H1 (cell line): Measurements from ENCODE around the gene DLAT. TPM values are rescaled to one million over a fixed set of nuclear protein-coding genes. Genes with fewer than 3 reads are reported as not detected.

Experiments used
- CTCF ChIA-PET: fragments of 300-600 bp; sonication (Branson Sonifier 250); formaldehyde crosslinking; loops from one replicate; lab custom pipeline; 2021; ENCODE audit not compliant: partially characterized antibody; lab: Charles Lee
- POLR2A ChIA-PET: fragments of 300-600 bp; sonication (Branson Sonifier 250); formaldehyde crosslinking; loops from one replicate; lab custom pipeline; 2021; ENCODE audit warnings: inconsistent platforms; ENCODE audit not compliant: partially characterized antibody; lab: Charles Lee
- DNase-seq, 2 experiments: peaks; one replicate each; pipeline versions ENCODE4 v3.0.0 to v3.0.0-alpha.2; 2010 to 2022; ENCODE audit warnings: low spot score in 2 of 2, low read depth in 1 of 2, mixed read lengths in 1 of 2
- FAIRE-seq: peaks from 2 replicates; lab custom pipeline; 2011; peaks lifted over from hg19 to GRCh38; lab: Jason Lieb, UNC
- H2AFZ ChIP-seq: 2 replicates; pipeline ENCODE4 v1.8.1; 2012; ENCODE audit warnings: low read length, inconsistent platforms
- H2AK5ac ChIP-seq: 2 replicates; pipeline ENCODE4 v1.6.1; 2013; ENCODE audit warnings: low read depth, low read length
- H2BK120ac ChIP-seq: replicated peaks from 2 replicates; pipeline ENCODE3; 2013; ENCODE audit warnings: low read depth, low read length, inconsistent platforms
- H2BK12ac ChIP-seq: 2 replicates; pipeline ENCODE4 v1.6.1; 2013; ENCODE audit warnings: low read depth, low read length
- H2BK15ac ChIP-seq: 2 replicates; pipeline ENCODE4 v1.6.1; 2013; ENCODE audit warnings: low read length
- H2BK20ac ChIP-seq: 2 replicates; pipeline ENCODE4 v1.6.1; 2013; ENCODE audit warnings: low read length
- H2BK5ac ChIP-seq: 2 replicates; pipeline ENCODE4 v1.6.1; 2013; ENCODE audit warnings: low read depth, low read length
- H3K14ac ChIP-seq: 2 replicates; pipeline ENCODE4 v1.6.1; 2013; ENCODE audit warnings: inconsistent platforms; ENCODE audit not compliant: insufficient read length
- H3K18ac ChIP-seq: 2 replicates; pipeline ENCODE4 v1.6.1; 2013; ENCODE audit warnings: low read length; ENCODE audit errors: extremely low read depth
- H3K23ac ChIP-seq: 2 replicates; pipeline ENCODE4 v1.6.1; 2013; ENCODE audit warnings: inconsistent platforms; ENCODE audit not compliant: insufficient read length
- H3K23me2 ChIP-seq: 2 replicates; pipeline ENCODE4 v1.6.1; 2013; ENCODE audit warnings: low read depth, low read length
- H3K27ac ChIP-seq: 2 replicates; pipeline ENCODE4 v1.6.1; 2011; ENCODE audit warnings: low read depth, low read length, inconsistent platforms
- H3K27me3 ChIP-seq, 4 experiments: replicated peaks in 1 of 4; 1 replicate in 1 of 4; 2 replicates in 3 of 4; pipeline versions ENCODE4 v1.6.1 to v1.8.1; 2011 to 2013; ENCODE audit warnings: low read length in 3 of 4, mild to moderate bottlenecking in 3 of 4, inconsistent platforms in 2 of 4, mixed read lengths in 2 of 4, moderate library complexity in 1 of 4; ENCODE audit not compliant: control insufficient read depth in 3 of 4, insufficient read depth in 3 of 4; ENCODE audit errors: extremely low read depth in 1 of 4
- H3K36me3 ChIP-seq, 4 experiments: 2 replicates each; pipeline versions ENCODE4 v1.6.1 to v1.8.1; 2011 to 2013; ENCODE audit warnings: mild to moderate bottlenecking in 4 of 4, low read length in 3 of 4, moderate library complexity in 2 of 4, control low read depth in 1 of 4, inconsistent platforms in 1 of 4; ENCODE audit not compliant: insufficient read depth in 4 of 4, control insufficient read depth in 2 of 4
- H3K4ac ChIP-seq: replicated peaks from 2 replicates; pipeline ENCODE3; 2013; ENCODE audit warnings: low read length, low read depth, mixed read lengths, inconsistent platforms; ENCODE audit not compliant: insufficient read length
- H3K4me1 ChIP-seq, 4 experiments: replicated peaks in 1 of 4; 1 replicate in 1 of 4; 2 replicates in 3 of 4; pipeline versions ENCODE4 v1.6.1 to v1.8.1; 2011 to 2013; ENCODE audit warnings: low read length in 3 of 4, inconsistent platforms in 2 of 4, mixed read lengths in 1 of 4; ENCODE audit not compliant: insufficient read depth in 4 of 4, control insufficient read depth in 3 of 4
- H3K4me2 ChIP-seq, 2 experiments: 2 replicates each; pipeline versions ENCODE4 v1.6.1 to v1.8.1; 2011 to 2013; ENCODE audit warnings: low read depth in 2 of 2, low read length in 2 of 2, control low read depth in 1 of 2, inconsistent platforms in 1 of 2, mild to moderate bottlenecking in 1 of 2; ENCODE audit not compliant: insufficient read depth in 1 of 2
- H3K4me3 ChIP-seq, 4 experiments: fragments of 200-600, 300-600 bp in 1 of 4; sonication (generic), shearing (Covaris generic), sonication (Bioruptor Twin) in 1 of 4; 2 replicates each; pipeline versions ENCODE4 v1.5.1 to v1.8.1; 2011 to 2016; ENCODE audit warnings: low read length in 4 of 4, low read depth in 3 of 4, control low read depth in 2 of 4, inconsistent platforms in 2 of 4, mild to moderate bottlenecking in 2 of 4, mixed read lengths in 1 of 4, moderate library complexity in 1 of 4; ENCODE audit not compliant: insufficient read depth in 2 of 4; ENCODE audit errors: extremely low read depth in 1 of 4
- H3K56ac ChIP-seq: replicated peaks from 2 replicates; pipeline ENCODE3; 2013; ENCODE audit warnings: low read depth, mild to moderate bottlenecking, mixed read lengths, low read length, inconsistent platforms; ENCODE audit not compliant: insufficient read length
- H3K79me1 ChIP-seq: 2 replicates; pipeline ENCODE4 v1.6.1; 2013; ENCODE audit warnings: low read depth, low read length, control low read depth
- H3K79me2 ChIP-seq, 2 experiments: 2 replicates each; pipeline versions ENCODE4 v1.6.1 to v1.8.1; 2012 to 2013; ENCODE audit warnings: low read length in 2 of 2, mild to moderate bottlenecking in 2 of 2, inconsistent platforms in 1 of 2; ENCODE audit not compliant: insufficient read depth in 2 of 2, control insufficient read depth in 1 of 2
- H3K9ac ChIP-seq, 4 experiments: replicated peaks in 1 of 4; 1 replicate in 1 of 4; 2 replicates in 3 of 4; pipeline versions ENCODE4 v1.6.1 to v1.8.1; 2011 to 2013; ENCODE audit warnings: low read depth in 3 of 4, low read length in 3 of 4, control low read depth in 2 of 4, mild to moderate bottlenecking in 2 of 4, moderate library complexity in 2 of 4, inconsistent platforms in 1 of 4; ENCODE audit errors: extremely low read depth in 1 of 4
- H3K9me3 ChIP-seq, 2 experiments: 2 replicates each; pipeline versions ENCODE4 v1.6.1 to v1.8.1; 2012 to 2013; ENCODE audit warnings: mild to moderate bottlenecking in 2 of 2, moderate library complexity in 2 of 2, control low read depth in 1 of 2, inconsistent platforms in 1 of 2, low read depth in 1 of 2, low read length in 1 of 2, mixed read lengths in 1 of 2; ENCODE audit not compliant: insufficient read depth in 2 of 2
- H4K20me1 ChIP-seq, 2 experiments: replicated peaks in 1 of 2; 2 replicates each; pipeline versions ENCODE3 to v1.8.1; 2011 to 2013; ENCODE audit warnings: inconsistent platforms in 2 of 2, low read length in 2 of 2, mild to moderate bottlenecking in 1 of 2; ENCODE audit not compliant: insufficient read depth in 2 of 2, control insufficient read depth in 1 of 2
- H4K5ac ChIP-seq: 2 replicates; pipeline ENCODE4 v1.6.1; 2013; ENCODE audit warnings: low read length, low read depth, mixed read lengths, inconsistent platforms; ENCODE audit not compliant: insufficient read length
- H4K8ac ChIP-seq: 2 replicates; pipeline ENCODE4 v1.8.0; 2013; ENCODE audit warnings: mild to moderate bottlenecking, moderate library complexity, low read length, inconsistent platforms; ENCODE audit not compliant: insufficient read depth; ENCODE audit errors: extremely low read depth
- H4K91ac ChIP-seq: replicated peaks from 2 replicates; pipeline ENCODE3; 2013; ENCODE audit warnings: low read length, mixed read lengths, inconsistent platforms; ENCODE audit not compliant: insufficient read length
- SIRT6 ChIP-seq: IDR thresholded peaks from one replicate; pipeline ENCODE4 v1.7.1; 2012; ENCODE audit warnings: low read length, inconsistent platforms
- WGBS, 2 experiments: shearing (Covaris generic) in 1 of 2; methylation state at CpG; one replicate each; pipeline versions ENCODE4 v1.1.6 to v1.1.7; 2013 to 2015; ENCODE audit warnings: low lambda C conversion rate in 2 of 2, mixed read lengths in 2 of 2, inconsistent platforms in 1 of 2, low coverage in 1 of 2, missing lambda C conversion rate in 1 of 2; ENCODE audit not compliant: insufficient replicate concordance in 2 of 2, insufficient coverage in 1 of 2, insufficient read length in 1 of 2; ENCODE audit errors: extremely low coverage in 1 of 2, missing lambda C conversion rate in 1 of 2; 5-methylcytosine and 5-hydroxymethylcytosine counted together
- polyA plus RNA-seq, 7 experiments: library from polyadenylated mRNA; depleted of rRNA in 3 of 7; stranded (reverse) in 5 of 7; unstranded in 2 of 7; fragments of >200 nt in 5 of 7; fragments of 200-250 nt in 2 of 7; gene quantifications; 1 replicate in 5 of 7; 2 replicates in 1 of 7; 4 replicates in 1 of 7; pipeline versions ENCODE4 v1.2.1 to v1.2.3, GENCODE V29; 2011 to 2013; ENCODE audit warnings: missing spikeins in 2 of 7, mixed read lengths in 2 of 7
- total RNA-seq: library from RNA; stranded (reverse); fragmentation: NEBNext Ultra II Directional; extraction: Animal tissue kit (Norgen Biotek cat#: 25700); gene quantifications from 2 replicates; pipeline ENCODE4 v1.2.1, GENCODE V29; 2021

Gene DLAT
- total and polyA plus RNA-seq, 2 of the 8 experiments (the other 6 are each of a cell fraction or from before 2014, with no cell fraction given) = 23.1 to 66.2 TPM

DNA sequence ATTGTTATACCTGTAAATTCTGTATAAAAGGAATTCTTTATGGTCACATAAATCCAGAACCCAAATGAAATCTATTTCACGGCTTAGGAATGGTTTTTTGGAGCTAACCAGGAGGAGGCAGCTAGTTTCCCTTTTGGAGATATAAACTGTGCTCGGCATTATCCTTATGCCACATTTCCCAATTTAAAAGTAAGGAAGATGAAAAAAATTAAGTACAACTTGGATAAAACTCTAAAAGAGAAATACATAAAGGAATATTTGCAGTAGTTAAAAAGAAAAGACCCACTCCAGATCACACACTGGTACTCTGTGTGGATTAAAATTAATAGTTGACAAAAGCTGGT lies 17.7 kb downstream of the DLAT start:
- no peak overlapping the region for H4K91ac ChIP-seq
- H3K23ac ChIP-seq = no peak overlapping the region
- H3K14ac ChIP-seq = no peak overlapping the region
- H2BK5ac ChIP-seq = no peak overlapping the region
- no peak for TF ChIP-seq SIRT6
- H3K4me2 ChIP-seq = no peak overlapping the region
- no peaks in the 10 kb centered on the region for H3K4me1 ChIP-seq
- peaks cover 1 to 68% (median 22%) of the 10 kb centered on the region in 4 experiments; a peak in 7 of 8 replicates for H3K36me3 ChIP-seq
- H4K8ac ChIP-seq = no peak overlapping the region
- FAIRE-seq = no peak
- H3K27me3 ChIP-seq = no peaks in the 10 kb centered on the region
- H2BK120ac ChIP-seq = no peak overlapping the region
- no peak overlapping the region for H3K18ac ChIP-seq
- H2BK15ac ChIP-seq = no peak overlapping the region
- H3K56ac ChIP-seq = no peak overlapping the region
- H4K5ac ChIP-seq = no peak overlapping the region
- no peaks in the 10 kb centered on the region for H3K9me3 ChIP-seq
- H3K27ac ChIP-seq = no peak overlapping the region
- H3K4ac ChIP-seq = no peak overlapping the region
- H2BK20ac ChIP-seq = no peak overlapping the region
- no peak overlapping the region for H3K4me3 ChIP-seq
- peaks cover 0 to 4% of the 10 kb centered on the region in 2 experiments; a peak in 2 of 4 replicates for H3K79me2 ChIP-seq
- ChIA-PET CTCF (interaction anchor here (1.0 to 1.2 kb wide), 2 partner anchors 439 to 1497 kb away, joined by 3 read pairs; no protein-coding TSS in a partner anchor), POLR2A (interaction anchor here (1.1 kb wide), 1 partner anchor 8 kb away, joined by 3 read pairs; no protein-coding TSS in a partner anchor)
- no peak overlapping the region for H2AK5ac ChIP-seq
- H3K23me2 ChIP-seq = no peaks in the 10 kb centered on the region
- 87% methylated on average over 2 of the region's 2 CpGs; no CpG with 5 or more reads in 1 of the 2 experiments for WGBS, 2 experiments
- DNase-seq = no peak
- no peak overlapping the region for H2BK12ac ChIP-seq
- no peaks in the 10 kb centered on the region for H4K20me1 ChIP-seq
- H3K9ac ChIP-seq = no peak overlapping the region
- 0 out of 2 replicates have a peak, but pooled peaks cover 2% of the 10 kb centered on the region for H3K79me1 ChIP-seq
- H2AFZ ChIP-seq = no peak overlapping the region
